ENCODE data around the gene CD3G.

DNA sequence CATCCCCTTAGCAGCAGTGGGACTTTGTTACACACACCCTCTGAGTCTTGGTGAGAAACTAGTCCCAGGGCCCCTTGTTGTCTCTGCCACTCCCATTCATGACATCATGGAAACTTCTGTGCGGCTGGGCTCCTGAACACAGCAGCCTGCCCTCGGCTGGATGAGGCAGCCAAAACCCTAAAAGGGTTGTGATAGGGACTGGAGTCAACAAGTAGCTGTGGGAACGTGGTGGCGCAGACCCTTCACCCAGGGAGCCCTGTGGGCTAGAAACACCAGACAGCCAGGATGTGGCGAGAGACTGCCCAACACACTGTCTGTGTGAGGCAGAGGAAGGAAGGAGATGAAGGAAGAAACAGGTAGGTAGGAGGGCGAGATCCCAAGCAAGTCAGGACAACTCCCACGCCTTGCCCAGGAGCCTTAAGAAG, 5.5 kb upstream of the CD3G start:
- TF ChIP-seq POLR2AphosphoS5 (IDR thresholded peaks at IDR 0.05; ENCODE audit: low read depth, low read length) (no peak), TAF1 (IDR thresholded peaks at IDR 0.05; ENCODE audit: borderline replicate concordance, insufficient read depth, low read length) (no peak)
- TF ChIP-seq, protein P1, sequence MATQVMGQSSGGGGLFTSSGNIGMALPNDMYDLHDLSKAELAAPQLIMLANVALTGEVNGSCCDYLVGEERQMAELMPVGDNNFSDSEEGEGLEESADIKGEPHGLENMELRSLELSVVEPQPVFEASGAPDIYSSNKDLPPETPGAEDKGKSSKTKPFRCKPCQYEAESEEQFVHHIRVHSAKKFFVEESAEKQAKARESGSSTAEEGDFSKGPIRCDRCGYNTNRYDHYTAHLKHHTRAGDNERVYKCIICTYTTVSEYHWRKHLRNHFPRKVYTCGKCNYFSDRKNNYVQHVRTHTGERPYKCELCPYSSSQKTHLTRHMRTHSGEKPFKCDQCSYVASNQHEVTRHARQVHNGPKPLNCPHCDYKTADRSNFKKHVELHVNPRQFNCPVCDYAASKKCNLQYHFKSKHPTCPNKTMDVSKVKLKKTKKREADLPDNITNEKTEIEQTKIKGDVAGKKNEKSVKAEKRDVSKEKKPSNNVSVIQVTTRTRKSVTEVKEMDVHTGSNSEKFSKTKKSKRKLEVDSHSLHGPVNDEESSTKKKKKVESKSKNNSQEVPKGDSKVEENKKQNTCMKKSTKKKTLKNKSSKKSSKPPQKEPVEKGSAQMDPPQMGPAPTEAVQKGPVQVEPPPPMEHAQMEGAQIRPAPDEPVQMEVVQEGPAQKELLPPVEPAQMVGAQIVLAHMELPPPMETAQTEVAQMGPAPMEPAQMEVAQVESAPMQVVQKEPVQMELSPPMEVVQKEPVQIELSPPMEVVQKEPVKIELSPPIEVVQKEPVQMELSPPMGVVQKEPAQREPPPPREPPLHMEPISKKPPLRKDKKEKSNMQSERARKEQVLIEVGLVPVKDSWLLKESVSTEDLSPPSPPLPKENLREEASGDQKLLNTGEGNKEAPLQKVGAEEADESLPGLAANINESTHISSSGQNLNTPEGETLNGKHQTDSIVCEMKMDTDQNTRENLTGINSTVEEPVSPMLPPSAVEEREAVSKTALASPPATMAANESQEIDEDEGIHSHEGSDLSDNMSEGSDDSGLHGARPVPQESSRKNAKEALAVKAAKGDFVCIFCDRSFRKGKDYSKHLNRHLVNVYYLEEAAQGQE (IDR thresholded peaks at IDR 0.05; ENCODE audit: insufficient read depth in 1 of 2, low read depth in 2 of 2, low read length in 2 of 2) = no peak
